H9 (cell line): ENCODE measurements around the gene NEURL2. TPM values are rescaled to one million over a fixed set of nuclear protein-coding genes. Genes with fewer than 3 reads are reported as not detected.

Experiments
- DNase-seq: peaks from one replicate; pipeline ENCODE4 v3.0.0-alpha.2; 2017
- H2AFZ ChIP-seq: one replicate; pipeline ENCODE4 v1.6.1; 2013; ENCODE audit warnings: mild to moderate bottlenecking, low read length, control low read depth, moderate library complexity
- H2AK5ac ChIP-seq: 2 replicates; pipeline ENCODE4 v1.6.1; 2013; ENCODE audit warnings: low read length, control low read depth, mixed read lengths; ENCODE audit not compliant: insufficient read length
- H2BK120ac ChIP-seq: one replicate; pipeline ENCODE4 v1.6.1; 2013; ENCODE audit warnings: low read depth, mild to moderate bottlenecking, low read length, control low read depth, inconsistent platforms; ENCODE audit not compliant: poor library complexity, severe bottlenecking
- H2BK12ac ChIP-seq: 2 replicates; pipeline ENCODE4 v1.6.1; 2013; ENCODE audit warnings: low read length, control low read depth, mixed read lengths, low read depth; ENCODE audit not compliant: insufficient read length
- H2BK15ac ChIP-seq: 2 replicates; pipeline ENCODE4 v1.6.1; 2013; ENCODE audit warnings: low read depth, low read length, control low read depth
- H2BK20ac ChIP-seq: one replicate; pipeline ENCODE4 v1.6.1; 2013; ENCODE audit warnings: low read depth, mild to moderate bottlenecking, low read length, control low read depth, inconsistent platforms; ENCODE audit not compliant: poor library complexity, severe bottlenecking
- H2BK5ac ChIP-seq: 2 replicates; pipeline ENCODE4 v1.6.1; 2013; ENCODE audit warnings: low read length, control low read depth, mixed read lengths; ENCODE audit not compliant: insufficient read length
- H3K14ac ChIP-seq: 2 replicates; pipeline ENCODE4 v1.6.1; 2013; ENCODE audit warnings: low read length, control low read depth; ENCODE audit not compliant: insufficient read depth
- H3K18ac ChIP-seq: 2 replicates; pipeline ENCODE4 v1.6.1; 2013; ENCODE audit warnings: low read depth, mild to moderate bottlenecking, mixed read lengths, low read length, control low read depth; ENCODE audit not compliant: insufficient read length
- H3K23ac ChIP-seq: 2 replicates; pipeline ENCODE4 v1.6.1; 2013; ENCODE audit warnings: low read length, control low read depth, mixed read lengths, low read depth; ENCODE audit not compliant: insufficient read length
- H3K23me2 ChIP-seq: 2 replicates; pipeline ENCODE4 v1.6.1; 2013; ENCODE audit warnings: low read depth, mild to moderate bottlenecking, mixed read lengths, low read length, control low read depth; ENCODE audit not compliant: insufficient read length, poor library complexity, severe bottlenecking
- H3K27ac ChIP-seq: 2 replicates; pipeline ENCODE4 v1.5.1; 2013; ENCODE audit warnings: low read length, control low read depth, mixed read lengths, low read depth; ENCODE audit not compliant: insufficient read length
- H3K27me3 ChIP-seq: 2 replicates; pipeline ENCODE4 v1.6.1; 2013; ENCODE audit warnings: low read length, control low read depth, inconsistent platforms; ENCODE audit not compliant: insufficient read depth
- H3K4ac ChIP-seq: 2 replicates; pipeline ENCODE4 v1.6.1; 2013; ENCODE audit warnings: low read depth, mild to moderate bottlenecking, control low read depth, inconsistent platforms, low read length, moderate library complexity
- H3K4me1 ChIP-seq: 2 replicates; pipeline ENCODE4 v1.6.1; 2013; ENCODE audit warnings: low read length, control low read depth, inconsistent platforms; ENCODE audit not compliant: insufficient read depth
- H3K4me2 ChIP-seq: 2 replicates; pipeline ENCODE4 v1.6.1; 2013; ENCODE audit warnings: low read length, control low read depth, mixed read lengths; ENCODE audit not compliant: insufficient read length, insufficient read depth
- H3K56ac ChIP-seq: 2 replicates; pipeline ENCODE4 v1.6.1; 2013; ENCODE audit warnings: low read depth, mild to moderate bottlenecking, mixed read lengths, low read length, control low read depth; ENCODE audit not compliant: insufficient read length
- H3K79me1 ChIP-seq: 2 replicates; pipeline ENCODE4 v1.6.1; 2013; ENCODE audit warnings: low read depth, mild to moderate bottlenecking, moderate library complexity, low read length, control low read depth, inconsistent platforms; ENCODE audit not compliant: insufficient read depth, poor library complexity, severe bottlenecking
- H3K79me2 ChIP-seq: 2 replicates; pipeline ENCODE4 v1.6.1; 2013; ENCODE audit warnings: low read length, control low read depth, inconsistent platforms; ENCODE audit not compliant: insufficient read depth
- H3K9ac ChIP-seq: 2 replicates; pipeline ENCODE4 v1.6.1; 2013; ENCODE audit warnings: low read length, control low read depth, mixed read lengths; ENCODE audit not compliant: insufficient read length; ENCODE audit errors: extremely low read depth
- H3K9me3 ChIP-seq: one replicate; pipeline ENCODE4 v1.6.1; 2013; ENCODE audit warnings: low read depth, low read length, inconsistent platforms; ENCODE audit not compliant: control insufficient read depth
- H3T11ph ChIP-seq: one replicate; pipeline ENCODE4 v1.6.1; 2013; ENCODE audit warnings: mild to moderate bottlenecking, low read length, control low read depth, inconsistent platforms
- H4K20me1 ChIP-seq: one replicate; pipeline ENCODE4 v1.6.1; 2013; ENCODE audit not compliant: control insufficient read depth, insufficient read length, insufficient read depth
- H4K5ac ChIP-seq: 2 replicates; pipeline ENCODE4 v1.6.1; 2013; ENCODE audit warnings: low read depth, mild to moderate bottlenecking, mixed read lengths, low read length, control low read depth; ENCODE audit not compliant: insufficient read length
- H4K8ac ChIP-seq: replicated peaks from 2 replicates; pipeline ENCODE4 v1.6.1; 2013; ENCODE audit warnings: low read length, control low read depth, mixed read lengths, low read depth; ENCODE audit not compliant: insufficient read length
- H4K91ac ChIP-seq: 2 replicates; pipeline ENCODE4 v1.6.1; 2013; ENCODE audit warnings: low read depth, mild to moderate bottlenecking, moderate library complexity, mixed read lengths, low read length, control low read depth; ENCODE audit not compliant: insufficient read length
- H3K27ac Mint-ChIP-seq, 3 experiments: 2 replicates in 2 of 3; 3 replicates in 1 of 3; pipeline ENCODE4 v1.8.0; 2020 to 2021; ENCODE audit warnings: mixed read lengths in 3 of 3, mild to moderate bottlenecking in 1 of 3, moderate library complexity in 1 of 3
- H3K27me3 Mint-ChIP-seq: 2 replicates; pipeline ENCODE4 v1.8.0; 2021; ENCODE audit warnings: low read depth, mild to moderate bottlenecking, moderate library complexity, mixed read lengths
- H3K36me3 Mint-ChIP-seq, 3 experiments: 2 replicates in 2 of 3; 3 replicates in 1 of 3; pipeline ENCODE4 v1.8.0; 2020 to 2021; ENCODE audit warnings: low read depth in 3 of 3, mixed read lengths in 3 of 3; ENCODE audit not compliant: insufficient read depth in 1 of 3
- H3K4me1 Mint-ChIP-seq, 2 experiments: 2 replicates each; pipeline ENCODE4 v1.8.0; 2020; ENCODE audit warnings: mixed read lengths in 2 of 2
- H3K4me3 Mint-ChIP-seq, 2 experiments: 2 replicates in 1 of 2; 3 replicates in 1 of 2; pipeline ENCODE4 v1.8.0; 2020 to 2021; ENCODE audit warnings: mild to moderate bottlenecking in 2 of 2, mixed read lengths in 2 of 2, moderate library complexity in 1 of 2
- H3K9me3 Mint-ChIP-seq, 2 experiments: 2 replicates in 1 of 2; 3 replicates in 1 of 2; pipeline ENCODE4 v1.8.0; 2020; ENCODE audit warnings: mild to moderate bottlenecking in 2 of 2, mixed read lengths in 2 of 2, moderate library complexity in 1 of 2
- WGBS: extraction: QIAGEN DNeasy Blood & Tissue Kit; methylation state at CpG from one replicate; pipeline ENCODE4 v1.1.7; 2013; ENCODE audit warnings: missing lambda C conversion rate, low lambda C conversion rate, mixed read lengths; ENCODE audit not compliant: insufficient read length; ENCODE audit errors: extremely low coverage; 5-methylcytosine and 5-hydroxymethylcytosine counted together
- total RNA-seq: library from RNA; stranded (reverse); gene quantifications from 2 replicates; pipeline ENCODE4 v1.2.1, GENCODE V29; 2021
- TF ChIP-seq, protein P1 (sequence below): fragments of 200-600 bp; sonication (generic); conservative IDR thresholded peaks from 3 replicates; pipeline ENCODE4 v1.8.0; 2021; ENCODE audit warnings: antibody characterized with exemption, mild to moderate bottlenecking

Gene NEURL2
- total RNA-seq, 1 experiment from 2014 or later = 5.4 TPM

DNA sequence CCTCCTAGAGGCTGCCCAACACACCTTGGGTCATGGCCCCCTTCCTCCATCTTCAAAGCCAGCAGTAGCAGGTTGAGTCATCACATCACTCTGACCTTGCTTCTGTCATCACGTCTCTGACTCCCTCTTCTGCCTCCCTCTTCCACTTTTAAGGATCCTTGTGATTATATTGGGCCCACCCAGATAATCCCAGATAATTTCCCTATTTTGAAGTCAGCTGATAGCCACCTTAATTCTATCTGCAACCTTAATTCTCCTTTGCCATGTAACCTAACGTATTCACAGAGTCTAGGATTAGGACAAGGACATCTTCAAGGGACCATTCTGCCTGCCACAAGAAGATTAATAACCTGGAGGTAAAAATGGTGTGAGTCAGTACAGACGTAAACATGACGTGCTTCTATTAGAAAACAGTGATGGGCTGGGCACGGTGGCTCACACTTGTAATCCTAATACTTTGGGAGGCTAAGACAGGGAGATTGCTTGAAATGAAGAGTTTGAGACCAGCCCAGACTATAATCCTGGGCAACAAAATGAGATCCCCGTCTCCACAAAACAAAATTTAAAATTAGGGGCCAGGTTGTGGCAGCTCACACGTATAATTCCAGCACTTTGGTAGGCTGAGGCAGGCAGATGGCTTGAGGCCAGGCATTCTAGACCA, 30.3 kb downstream of the NEURL2 start:
- no peaks in the 10 kb centered on the region for H3K9me3 ChIP-seq
- H3K9ac ChIP-seq = no peak overlapping the region
- no peak overlapping the region for H3K4me2 ChIP-seq
- no peak for DNase-seq
- H2AK5ac ChIP-seq = no peak overlapping the region
- TF ChIP-seq, protein P1, sequence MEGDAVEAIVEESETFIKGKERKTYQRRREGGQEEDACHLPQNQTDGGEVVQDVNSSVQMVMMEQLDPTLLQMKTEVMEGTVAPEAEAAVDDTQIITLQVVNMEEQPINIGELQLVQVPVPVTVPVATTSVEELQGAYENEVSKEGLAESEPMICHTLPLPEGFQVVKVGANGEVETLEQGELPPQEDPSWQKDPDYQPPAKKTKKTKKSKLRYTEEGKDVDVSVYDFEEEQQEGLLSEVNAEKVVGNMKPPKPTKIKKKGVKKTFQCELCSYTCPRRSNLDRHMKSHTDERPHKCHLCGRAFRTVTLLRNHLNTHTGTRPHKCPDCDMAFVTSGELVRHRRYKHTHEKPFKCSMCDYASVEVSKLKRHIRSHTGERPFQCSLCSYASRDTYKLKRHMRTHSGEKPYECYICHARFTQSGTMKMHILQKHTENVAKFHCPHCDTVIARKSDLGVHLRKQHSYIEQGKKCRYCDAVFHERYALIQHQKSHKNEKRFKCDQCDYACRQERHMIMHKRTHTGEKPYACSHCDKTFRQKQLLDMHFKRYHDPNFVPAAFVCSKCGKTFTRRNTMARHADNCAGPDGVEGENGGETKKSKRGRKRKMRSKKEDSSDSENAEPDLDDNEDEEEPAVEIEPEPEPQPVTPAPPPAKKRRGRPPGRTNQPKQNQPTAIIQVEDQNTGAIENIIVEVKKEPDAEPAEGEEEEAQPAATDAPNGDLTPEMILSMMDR = no peak
- H2AFZ ChIP-seq = no peak overlapping the region
- no CpG with 5 or more reads among the region's 7 CpGs for WGBS
- H3K4me3 Mint-ChIP-seq = no peak overlapping the region; a peak in 1 of 5 replicates
- H3K79me2 ChIP-seq = peaks cover 3% of the 10 kb centered on the region; the same call in 1 of the 2 replicates
- no peak overlapping the region for H3K27ac ChIP-seq
- H3K27ac Mint-ChIP-seq = no peak overlapping the region; a peak in 1 of 7 replicates
- H4K91ac ChIP-seq = no peak overlapping the region
- H4K5ac ChIP-seq = no peak overlapping the region
- peaks cover 0 to 7% (median 2%) of the 10 kb centered on the region in 3 experiments; a peak in 3 of 7 replicates for H3K36me3 Mint-ChIP-seq
- no peak overlapping the region for H2BK120ac ChIP-seq
- no peak overlapping the region; the same call in 1 of the 2 replicates for H2BK15ac ChIP-seq
- no peak overlapping the region for H3K23ac ChIP-seq
- no peak overlapping the region for H3K18ac ChIP-seq
- no peak overlapping the region for H3K14ac ChIP-seq
- H3K79me1 ChIP-seq = no peaks in the 10 kb centered on the region
- H3K56ac ChIP-seq = no peak overlapping the region
- no peak overlapping the region for H3T11ph ChIP-seq
- no peaks in the 10 kb centered on the region for H3K27me3 ChIP-seq
- H4K20me1 ChIP-seq = peaks cover 2% of the 10 kb centered on the region
- H3K4me1 Mint-ChIP-seq = peaks cover 26 to 29% of the 10 kb centered on the region in 2 experiments
- no peak overlapping the region for H2BK12ac ChIP-seq
- H2BK5ac ChIP-seq = no peak overlapping the region
- no peaks in the 10 kb centered on the region for H3K9me3 Mint-ChIP-seq
- no peak overlapping the region for H3K4ac ChIP-seq
- no peak overlapping the region for H2BK20ac ChIP-seq
- peaks cover 5% of the 10 kb centered on the region for H3K23me2 ChIP-seq
- no peaks in the 10 kb centered on the region for H3K27me3 Mint-ChIP-seq
- H3K4me1 ChIP-seq = peaks cover 2% of the 10 kb centered on the region; the same call in 1 of the 2 replicates
- H4K8ac ChIP-seq = no peak overlapping the region
